Type B pancreatic cell (in vitro differentiated cells): ENCODE results near the gene TATDN3. TPM values are rescaled to one million over a fixed set of nuclear protein-coding genes. Genes with fewer than 3 reads are reported as not detected.

Experiments
- DNase-seq: peaks from one replicate; pipeline ENCODE4 v3.0.0; 2021; ENCODE audit warnings: mixed read lengths; ENCODE audit not compliant: unreplicated experiment; ENCODE audit errors: extremely low spot score
- H3K27ac Mint-ChIP-seq: 2 replicates; pipeline ENCODE4 v1.8.0; 2021; ENCODE audit warnings: mild to moderate bottlenecking, mixed read lengths
- H3K27me3 Mint-ChIP-seq: 2 replicates; pipeline ENCODE4 v1.8.0; 2021; ENCODE audit warnings: mixed read lengths
- H3K36me3 Mint-ChIP-seq: 2 replicates; pipeline ENCODE4 v1.8.0; 2021; ENCODE audit warnings: mixed read lengths
- H3K4me1 Mint-ChIP-seq: one replicate; pipeline ENCODE4 v1.8.0; 2021; ENCODE audit warnings: mixed read lengths; ENCODE audit not compliant: unreplicated experiment
- H3K4me3 Mint-ChIP-seq: 2 replicates; pipeline ENCODE4 v1.8.0; 2021; ENCODE audit warnings: mild to moderate bottlenecking, mixed read lengths
- H3K9me3 Mint-ChIP-seq: 2 replicates; pipeline ENCODE4 v1.8.0; 2021; ENCODE audit warnings: mixed read lengths
- CTCF ChIP-seq: fragments of 200-600 bp; sonication (generic); conservative IDR thresholded peaks from 2 replicates; pipeline ENCODE4 v1.5.0; 2021; ENCODE audit warnings: antibody characterized with exemption, mild to moderate bottlenecking
- total RNA-seq: library from RNA; stranded (reverse); gene quantifications from 2 replicates; pipeline ENCODE4 v1.2.1, GENCODE V29; 2021; ENCODE audit warnings: low replicate concordance

The TATDN3 gene
- total RNA-seq, 1 donor from 2014 or later: 13.8 TPM

- peaks cover 22% of the 10 kb centered on the region for H3K36me3 Mint-ChIP-seq
- no peak overlapping the region for H3K27ac Mint-ChIP-seq
- no peak overlapping the region for H3K4me3 Mint-ChIP-seq
- H3K27me3 Mint-ChIP-seq: no peaks in the 10 kb centered on the region
- no peaks in the 10 kb centered on the region for H3K9me3 Mint-ChIP-seq
- TF ChIP-seq CTCF: no peak
- no peak for DNase-seq
- H3K4me1 Mint-ChIP-seq: peaks cover 4% of the 10 kb centered on the region
Observed at GRCh38 chr1:212785871-212786270, 5.8 kb upstream of the TATDN3 start.

GRCh38 chr1:212791261-212791675, 426 bp upstream of the TATDN3 start:
- no peaks in the 10 kb centered on the region for H3K9me3 Mint-ChIP-seq
- peaks cover 8% of the 10 kb centered on the region for H3K4me1 Mint-ChIP-seq
- no peak for DNase-seq
- H3K4me3 Mint-ChIP-seq: peak overlapping the region; percentile 97
- peak overlapping the region; percentile 98 for H3K27ac Mint-ChIP-seq
- no peaks in the 10 kb centered on the region for H3K27me3 Mint-ChIP-seq
- H3K36me3 Mint-ChIP-seq: peaks cover 3% of the 10 kb centered on the region
- TF ChIP-seq CTCF: no peak

GRCh38 chr1:212792396-212792908, 758 bp downstream of the TATDN3 start:
- H3K9me3 Mint-ChIP-seq: no peaks in the 10 kb centered on the region
- H3K36me3 Mint-ChIP-seq: peaks cover 3% of the 10 kb centered on the region
- H3K4me1 Mint-ChIP-seq: peaks cover 8% of the 10 kb centered on the region

GRCh38 chr1:212794561-212795014, 2.9 kb downstream of the TATDN3 start:
- no peak for TF ChIP-seq CTCF
- Mint-ChIP-seq H3K9me3 (no peaks in the 10 kb centered on the region), H3K27me3 (no peaks in the 10 kb centered on the region)

More at GRCh38 chr1:212792396-212792908, 758 bp downstream of the TATDN3 start:
- peak overlapping the region; percentile 98 for H3K27ac Mint-ChIP-seq
- DNase-seq: no peak
- H3K27me3 Mint-ChIP-seq: no peaks in the 10 kb centered on the region
- no peak for TF ChIP-seq CTCF
- H3K4me3 Mint-ChIP-seq: peak overlapping the region; percentile 97

GRCh38 chr1:212797681-212798080, 6.0 kb downstream of the TATDN3 start:
- Mint-ChIP-seq H3K4me3 (no peak overlapping the region), H3K27ac (no peak overlapping the region), H3K36me3 (peaks cover 7% of the 10 kb centered on the region)

More at GRCh38 chr1:212794561-212795014, 2.9 kb downstream of the TATDN3 start:
- H3K4me1 Mint-ChIP-seq: peaks cover 7% of the 10 kb centered on the region
- no peak for DNase-seq
- peak overlapping the region; percentile 6 for H3K27ac Mint-ChIP-seq
- peak overlapping the region; percentile 6 for H3K4me3 Mint-ChIP-seq
- peaks cover 7% of the 10 kb centered on the region for H3K36me3 Mint-ChIP-seq

More at GRCh38 chr1:212797681-212798080, 6.0 kb downstream of the TATDN3 start:
- no peak for DNase-seq
- Mint-ChIP-seq H3K9me3 (no peaks in the 10 kb centered on the region), H3K4me1 (peaks cover 4% of the 10 kb centered on the region), H3K27me3 (no peaks in the 10 kb centered on the region)
- TF ChIP-seq CTCF: no peak
